ENCODE measurements around the gene IVNS1ABP. TPM values are rescaled to one million over a fixed set of nuclear protein-coding genes. Genes with fewer than 3 reads are reported as not detected.

Gene IVNS1ABP
- total RNA-seq, 1 donor from 2014 or later, result 201 TPM

DNA sequence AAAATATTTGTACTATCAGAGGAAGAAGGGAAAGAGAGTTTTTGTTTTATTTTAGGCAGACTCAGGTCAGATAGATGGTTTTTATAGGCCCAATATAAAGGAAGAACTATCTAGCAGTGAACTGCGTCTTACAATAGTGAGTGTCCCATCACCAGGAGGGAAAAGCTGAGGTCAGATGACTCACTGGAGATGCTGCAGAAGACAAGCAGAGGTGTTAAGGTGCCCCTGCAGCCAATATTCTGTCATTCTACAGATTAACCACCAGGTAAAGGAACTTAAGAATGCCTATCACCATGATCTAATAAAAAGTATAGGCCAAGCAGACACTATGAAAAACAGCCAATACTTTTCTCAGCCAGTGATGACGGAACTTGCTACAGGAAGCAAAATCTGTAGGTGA lies 29.6 kb downstream of the IVNS1ABP start:
- DNase-seq (ENCODE audit: low spot score, unreplicated experiment), result no peak
- Mint-ChIP-seq H3K4me1 (ENCODE audit: low read depth) (peaks cover 3% of the 10 kb centered on the region), H3K4me3 (ENCODE audit: low read depth) (no peak overlapping the region)

DNA sequence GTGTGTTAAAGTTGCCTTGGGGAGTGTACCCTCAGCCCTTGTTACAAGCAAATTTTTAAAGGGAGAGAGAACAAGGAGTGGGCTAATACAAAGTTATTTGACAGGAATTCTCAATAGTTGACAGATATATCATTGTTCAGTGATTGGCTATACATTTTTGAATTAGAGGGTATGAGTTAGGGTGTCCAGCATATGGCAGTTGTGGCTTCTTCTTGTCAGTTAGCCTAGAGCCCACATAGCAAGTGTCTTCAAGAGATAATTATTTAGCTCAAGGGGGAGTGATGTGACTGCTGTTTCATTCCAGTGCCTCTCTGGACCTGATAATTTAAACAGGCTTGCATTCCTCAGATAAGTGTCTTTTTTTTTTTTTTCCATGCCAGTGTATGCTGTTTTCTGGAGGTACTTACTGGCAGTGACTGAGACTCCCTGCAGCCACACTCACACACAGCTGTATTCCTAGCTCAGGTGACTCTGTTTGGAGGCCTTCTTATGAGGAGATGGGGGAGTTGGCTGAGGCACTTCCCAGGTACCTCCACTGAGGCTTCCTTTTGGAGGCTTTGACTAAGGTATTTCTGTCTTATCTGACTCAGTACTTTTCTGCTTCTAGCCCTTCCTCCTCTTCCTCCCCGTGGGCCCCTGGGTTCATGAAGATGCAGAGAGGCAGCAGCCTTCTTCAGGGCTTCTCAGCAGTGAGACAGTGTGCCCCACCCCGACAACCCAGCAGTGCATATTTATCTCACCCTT lies 32.3 kb downstream of the IVNS1ABP start:
- Mint-ChIP-seq H3K36me3 (ENCODE audit: insufficient read depth) (peaks cover 15% of the 10 kb centered on the region), H3K4me3 (ENCODE audit: low read depth) (no peak overlapping the region), H3K27ac (peak overlapping the region; percentile 53), H3K27me3 (no peaks in the 10 kb centered on the region), H3K4me1 (ENCODE audit: low read depth) (peaks cover 3% of the 10 kb centered on the region), H3K9me3 (ENCODE audit: low read depth) (peaks cover 6% of the 10 kb centered on the region)
- no peak for DNase-seq (ENCODE audit: low spot score, unreplicated experiment)
- TF ChIP-seq, protein P1, sequence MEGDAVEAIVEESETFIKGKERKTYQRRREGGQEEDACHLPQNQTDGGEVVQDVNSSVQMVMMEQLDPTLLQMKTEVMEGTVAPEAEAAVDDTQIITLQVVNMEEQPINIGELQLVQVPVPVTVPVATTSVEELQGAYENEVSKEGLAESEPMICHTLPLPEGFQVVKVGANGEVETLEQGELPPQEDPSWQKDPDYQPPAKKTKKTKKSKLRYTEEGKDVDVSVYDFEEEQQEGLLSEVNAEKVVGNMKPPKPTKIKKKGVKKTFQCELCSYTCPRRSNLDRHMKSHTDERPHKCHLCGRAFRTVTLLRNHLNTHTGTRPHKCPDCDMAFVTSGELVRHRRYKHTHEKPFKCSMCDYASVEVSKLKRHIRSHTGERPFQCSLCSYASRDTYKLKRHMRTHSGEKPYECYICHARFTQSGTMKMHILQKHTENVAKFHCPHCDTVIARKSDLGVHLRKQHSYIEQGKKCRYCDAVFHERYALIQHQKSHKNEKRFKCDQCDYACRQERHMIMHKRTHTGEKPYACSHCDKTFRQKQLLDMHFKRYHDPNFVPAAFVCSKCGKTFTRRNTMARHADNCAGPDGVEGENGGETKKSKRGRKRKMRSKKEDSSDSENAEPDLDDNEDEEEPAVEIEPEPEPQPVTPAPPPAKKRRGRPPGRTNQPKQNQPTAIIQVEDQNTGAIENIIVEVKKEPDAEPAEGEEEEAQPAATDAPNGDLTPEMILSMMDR (IDR thresholded peaks at IDR 0.05; ENCODE audit: unreplicated experiment), result no peak

More for the DNA sequence above, 29.6 kb downstream of the IVNS1ABP start:
- no peak overlapping the region for H3K27ac Mint-ChIP-seq
- H3K9me3 Mint-ChIP-seq (ENCODE audit: low read depth), result peaks cover 8% of the 10 kb centered on the region
- peaks cover 11% of the 10 kb centered on the region for H3K36me3 Mint-ChIP-seq (ENCODE audit: insufficient read depth)
- TF ChIP-seq, protein P1 (IDR thresholded peaks at IDR 0.05; ENCODE audit: unreplicated experiment), result no peak
- H3K27me3 Mint-ChIP-seq, result no peaks in the 10 kb centered on the region

DNA sequence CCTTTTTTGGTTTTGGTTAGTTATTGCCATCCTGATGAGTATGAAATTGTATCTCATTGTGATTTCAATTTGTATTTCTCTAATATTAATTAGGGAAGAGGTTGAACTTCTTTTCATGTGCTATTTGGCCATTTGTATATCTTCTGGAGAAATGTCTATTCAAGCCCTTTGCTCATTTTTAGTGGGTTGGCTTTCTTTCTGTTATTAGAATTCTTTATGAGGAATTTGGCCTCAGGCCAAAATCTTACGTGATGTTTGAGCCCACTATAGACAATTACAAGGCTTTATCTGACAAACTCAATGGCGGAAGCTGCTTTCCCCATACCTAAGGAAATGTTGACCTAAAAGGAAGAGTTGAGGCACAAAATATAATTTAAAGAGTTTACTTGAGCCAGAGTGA lies 32.9 kb downstream of the IVNS1ABP start:
- Mint-ChIP-seq H3K27me3 (no peaks in the 10 kb centered on the region), H3K27ac (peak overlapping the region; percentile 14), H3K4me1 (ENCODE audit: low read depth) (peaks cover 3% of the 10 kb centered on the region), H3K36me3 (ENCODE audit: insufficient read depth) (peaks cover 12% of the 10 kb centered on the region), H3K9me3 (ENCODE audit: low read depth) (peaks cover 3% of the 10 kb centered on the region), H3K4me3 (ENCODE audit: low read depth) (no peak overlapping the region)
- DNase-seq (ENCODE audit: low spot score, unreplicated experiment), result no peak
- TF ChIP-seq, protein P1 (IDR thresholded peaks at IDR 0.05; ENCODE audit: unreplicated experiment), result no peak

DNA sequence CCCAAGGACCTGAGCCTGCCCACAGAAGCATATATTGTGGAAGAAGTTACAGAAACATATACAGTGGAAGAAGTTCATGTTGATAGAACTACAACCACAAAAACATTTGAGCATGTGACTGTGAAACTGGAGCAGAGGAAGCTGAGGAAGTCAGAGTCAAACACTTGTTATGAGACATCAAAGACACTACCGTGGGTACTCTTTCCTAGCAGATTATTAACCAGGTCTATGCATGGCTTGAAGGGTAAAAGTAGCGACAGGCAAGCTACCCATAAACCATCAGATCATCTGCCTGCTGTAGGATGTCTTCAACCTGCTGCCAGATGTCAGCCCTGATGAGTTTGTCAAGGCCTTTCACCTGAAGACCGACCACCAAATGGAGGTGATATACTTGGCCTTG lies 35.8 kb downstream of the IVNS1ABP start:
- peaks cover 3% of the 10 kb centered on the region for H3K4me1 Mint-ChIP-seq (ENCODE audit: low read depth)
- peaks cover 15% of the 10 kb centered on the region for H3K36me3 Mint-ChIP-seq (ENCODE audit: insufficient read depth)
- no peak for DNase-seq (ENCODE audit: low spot score, unreplicated experiment)
- no peaks in the 10 kb centered on the region for H3K27me3 Mint-ChIP-seq
- H3K9me3 Mint-ChIP-seq (ENCODE audit: low read depth), result no peaks in the 10 kb centered on the region
- no peak overlapping the region for H3K27ac Mint-ChIP-seq
- TF ChIP-seq, protein P1 (IDR thresholded peaks at IDR 0.05; ENCODE audit: unreplicated experiment), result no peak
- H3K4me3 Mint-ChIP-seq (ENCODE audit: low read depth), result no peak overlapping the region

DNA sequence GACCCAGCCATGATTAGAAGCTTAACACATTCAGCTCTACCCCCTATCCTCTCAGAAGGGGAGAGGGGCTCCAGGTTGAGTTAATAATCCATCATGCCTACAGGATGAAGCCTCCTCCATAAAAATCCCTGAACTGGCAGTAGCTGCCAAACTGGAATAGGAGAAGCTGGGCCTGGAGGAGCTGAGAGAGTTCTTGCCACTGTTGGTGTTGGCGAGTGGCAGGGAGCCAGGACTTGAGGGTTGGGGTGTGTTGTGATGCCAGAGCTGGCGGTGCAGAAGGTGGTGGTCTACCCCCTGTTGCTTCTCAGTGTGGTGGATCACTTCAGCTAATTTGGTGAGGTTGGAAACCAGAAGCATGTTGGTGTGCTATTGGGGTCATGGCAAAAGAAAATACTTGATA lies 36.5 kb downstream of the IVNS1ABP start:
- H3K4me3 Mint-ChIP-seq (ENCODE audit: low read depth), result no peak overlapping the region
- H3K9me3 Mint-ChIP-seq (ENCODE audit: low read depth), result no peaks in the 10 kb centered on the region
- no peaks in the 10 kb centered on the region for H3K27me3 Mint-ChIP-seq
- H3K4me1 Mint-ChIP-seq (ENCODE audit: low read depth), result peaks cover 3% of the 10 kb centered on the region
- no peak for DNase-seq (ENCODE audit: low spot score, unreplicated experiment)
- H3K36me3 Mint-ChIP-seq (ENCODE audit: insufficient read depth), result peaks cover 13% of the 10 kb centered on the region
- H3K27ac Mint-ChIP-seq, result peak overlapping the region; percentile 38
- TF ChIP-seq, protein P1 (IDR thresholded peaks at IDR 0.05; ENCODE audit: unreplicated experiment), result no peak
